Measurements from ENCODE around the gene NFATC3. TPM values are rescaled to one million over a fixed set of nuclear protein-coding genes. Genes with fewer than 3 reads are reported as not detected.

Gene NFATC3
- total and polyA plus RNA-seq, 7 donors, result 9.8 to 53.5 (median 42.7) TPM

DNA sequence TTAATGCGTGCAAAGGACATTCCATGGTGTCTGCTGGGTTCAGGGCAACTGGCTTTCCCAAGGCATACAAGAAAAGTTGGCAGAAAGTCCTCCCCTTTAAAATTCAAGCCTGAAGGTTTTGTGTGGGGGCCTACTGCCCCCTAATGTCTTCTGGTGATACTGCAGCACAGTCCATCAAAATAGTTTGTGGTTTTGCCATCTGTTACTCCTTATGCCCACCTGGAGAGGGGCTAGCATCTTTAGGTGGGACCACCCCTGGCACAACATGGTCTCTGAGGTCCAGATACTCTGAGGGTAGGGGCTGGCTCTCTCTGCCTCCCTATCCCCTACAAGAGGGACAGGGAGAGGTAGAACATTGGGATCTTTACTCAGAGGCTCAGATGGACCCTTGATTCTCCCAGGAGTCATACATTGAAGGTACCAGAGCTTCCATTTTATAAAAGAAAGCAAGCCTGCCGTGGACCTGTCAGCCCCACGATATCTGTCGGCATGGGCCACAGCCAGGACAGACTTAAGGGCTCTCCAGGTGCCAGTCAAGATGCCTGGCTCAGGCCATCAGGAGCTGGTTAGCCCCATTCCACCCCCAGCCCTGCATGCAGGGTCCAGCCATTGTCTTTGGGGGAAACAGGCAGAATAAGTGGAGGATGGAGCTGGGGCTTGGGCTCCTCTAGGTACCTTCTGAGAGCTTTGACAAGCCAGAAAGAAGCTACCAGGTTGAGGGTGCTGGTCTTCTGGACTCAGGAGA is 144.4 kb downstream of the NFATC3 start:
- WGBS, 3 donors, result 50 to 61% (median 52%) methylated on average over 4 of the region's 4 CpGs
- Histone ChIP-seq H3K36me3 (ENCODE audit: insufficient read depth in 1 of 2, low read depth in 1 of 2) (peaks cover 2 to 41% of the 10 kb centered on the region in 2 donors), H3K4me1 (peaks cover 32% of the 10 kb centered on the region), H3K4me3 (no peak overlapping the region), H3K27ac (peak overlapping the region; percentile 80), H3K9me3 (no peaks in the 10 kb centered on the region), H3K27me3 (ENCODE audit: insufficient read depth in 3 of 3, low read length in 2 of 3) (no peaks in the 10 kb centered on the region)
- no peak for DNase-seq
- intact Hi-C loops (cut with DNase I), result loop anchor here (5.0 to 10.0 kb wide), 6 partner anchors 132 to 385 kb away; partner anchors contain the start of genes CENPT (in 1 of the 2), NRN1L (in 1 of the 2), NUTF2 (in 1 of the 2) and THAP11 (in 1 of the 2)
- peak; percentile 92 for TF ChIP-seq CTCF (IDR thresholded peaks at IDR 0.05)
- ATAC-seq, result peak; percentile 51 to 78 (median 66)

DNA sequence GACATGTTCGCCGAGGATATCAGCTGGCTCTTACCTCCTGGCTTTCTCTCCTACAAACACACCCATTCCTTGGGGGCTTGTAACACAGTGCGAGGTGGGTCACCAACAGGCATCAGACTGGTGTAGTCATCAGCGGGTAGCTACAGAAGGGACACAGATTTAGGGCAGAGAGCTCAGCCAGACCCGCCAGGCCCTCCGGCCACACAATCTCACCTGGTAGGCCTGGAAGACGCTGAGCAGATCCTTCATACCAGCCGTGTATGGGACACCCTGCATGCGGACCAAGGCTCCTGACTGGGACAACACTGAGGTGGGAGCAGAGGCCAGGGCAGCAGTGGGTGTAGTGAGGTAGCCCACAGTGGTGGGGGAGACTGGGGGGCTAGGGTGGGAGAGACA is 145.0 kb downstream of the NFATC3 start:
- no peak overlapping the region for H3K27ac ChIP-seq
- DNase-seq, result no peak
- no peak for TF ChIP-seq CTCF (IDR thresholded peaks at IDR 0.05)

DNA sequence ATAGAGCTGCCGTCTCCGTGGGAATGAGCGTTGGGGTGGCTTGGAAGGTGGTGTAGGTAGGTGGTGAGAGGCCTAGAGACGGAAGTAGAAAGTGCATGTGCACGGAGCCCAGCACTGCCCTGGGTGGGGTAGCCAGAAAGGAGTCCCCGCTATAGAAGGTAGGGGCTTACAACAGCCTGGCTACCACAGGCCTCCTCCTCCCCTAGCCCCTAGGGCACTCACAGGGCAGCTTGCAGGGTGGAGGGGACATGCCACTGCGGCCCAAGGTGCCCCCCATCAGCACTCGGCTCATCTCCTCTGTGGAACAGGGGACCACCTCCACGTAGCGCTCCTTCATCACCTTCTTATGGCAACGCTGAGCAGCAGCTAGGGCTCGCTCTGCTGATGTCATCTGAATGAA is 145.8 kb downstream of the NFATC3 start:
- no peak for ATAC-seq

More for the DNA sequence above, 145.0 kb downstream of the NFATC3 start:
- WGBS, 3 donors, result 91 to 95% (median 95%) methylated on average over 9 of the region's 9 CpGs
- Histone ChIP-seq H3K27me3 (ENCODE audit: insufficient read depth in 3 of 3, low read length in 2 of 3) (no peaks in the 10 kb centered on the region), H3K4me3 (no peak overlapping the region), H3K9me3 (no peaks in the 10 kb centered on the region), H3K4me1 (peaks cover 32% of the 10 kb centered on the region), H3K36me3 (ENCODE audit: insufficient read depth in 1 of 2, low read depth in 1 of 2) (peaks cover 2 to 38% of the 10 kb centered on the region in 2 donors)
- ATAC-seq, result no peak
- intact Hi-C loops (cut with DNase I), result loop anchor here in 1 of 2 donors (5.0 to 10.0 kb wide), 3 partner anchors 238 to 385 kb away; partner anchors contain the start of genes CENPT, NRN1L, NUTF2 and THAP11

DNA sequence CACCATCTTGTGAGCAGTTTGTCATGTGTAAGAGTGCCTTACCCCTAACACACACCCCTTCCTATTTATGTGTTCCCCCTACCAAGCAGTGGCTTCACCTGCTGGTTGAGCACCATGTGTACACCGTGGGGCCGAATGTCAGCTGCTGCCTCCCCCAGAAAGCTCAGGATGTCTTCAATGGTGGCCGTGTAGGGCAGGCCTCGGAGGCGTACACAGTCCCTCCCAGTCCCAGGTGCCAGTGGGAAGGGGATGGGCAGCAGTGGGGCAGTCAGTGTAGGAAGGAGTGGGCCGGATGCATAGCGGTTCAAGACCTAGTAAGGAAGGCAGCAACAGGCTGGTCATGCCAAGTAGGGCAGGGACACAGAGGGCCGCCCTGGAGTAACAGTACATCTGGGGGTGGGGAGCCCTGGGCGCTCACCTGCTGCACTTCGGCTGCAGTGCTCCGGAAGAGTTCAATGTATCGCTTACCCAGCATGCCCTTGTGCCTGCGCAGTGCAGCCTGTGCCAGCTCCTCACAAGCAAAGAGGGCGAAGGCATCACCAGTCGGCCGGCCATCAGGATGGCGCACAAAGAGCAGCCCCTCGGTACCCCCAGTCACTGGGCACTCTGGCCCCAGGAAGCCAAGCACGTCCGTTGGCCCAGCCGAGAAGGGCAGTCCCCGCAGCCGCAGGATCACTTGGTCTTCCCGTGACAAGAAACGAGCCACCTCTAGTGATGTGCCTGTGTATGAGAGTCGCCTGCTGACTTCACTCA is 146.4 kb downstream of the NFATC3 start:
- intact Hi-C loops (cut with DNase I), result loop anchor here in 1 of 2 donors (5.0 to 10.0 kb wide), 3 partner anchors 239 to 387 kb away; partner anchors contain the start of genes CENPT, NRN1L, NUTF2 and THAP11
- H3K36me3 ChIP-seq (ENCODE audit: insufficient read depth in 1 of 2, low read depth in 1 of 2), result peaks cover 0 to 25% of the 10 kb centered on the region in 2 donors
- DNase-seq (no peak), ATAC-seq (no peak)
- TF ChIP-seq CTCF (IDR thresholded peaks at IDR 0.05), result no peak
- H3K27ac ChIP-seq, result no peak overlapping the region
- peaks cover 27% of the 10 kb centered on the region for H3K4me1 ChIP-seq
- 84 to 90% (median 87%) methylated on average over 26 of the region's 26 CpGs for WGBS, 3 donors
- H3K27me3 ChIP-seq (ENCODE audit: insufficient read depth in 3 of 3, low read length in 2 of 3), result no peaks in the 10 kb centered on the region
- no peaks in the 10 kb centered on the region for H3K9me3 ChIP-seq
- no peak overlapping the region for H3K4me3 ChIP-seq

More for the DNA sequence above, 145.8 kb downstream of the NFATC3 start:
- Histone ChIP-seq H3K36me3 (ENCODE audit: insufficient read depth in 1 of 2, low read depth in 1 of 2) (peaks cover 2 to 30% of the 10 kb centered on the region in 2 donors), H3K27me3 (ENCODE audit: insufficient read depth in 3 of 3, low read length in 2 of 3) (no peaks in the 10 kb centered on the region), H3K4me3 (no peak overlapping the region), H3K27ac (no peak overlapping the region), H3K9me3 (no peaks in the 10 kb centered on the region), H3K4me1 (peaks cover 32% of the 10 kb centered on the region)
- 91 to 92% (median 92%) methylated on average over 11 to 12 of the region's 12 CpGs for WGBS, 3 donors
- no peak for DNase-seq
- TF ChIP-seq CTCF (IDR thresholded peaks at IDR 0.05), result no peak
- intact Hi-C loops (cut with DNase I), result loop anchor here in 1 of 2 donors (5.0 to 10.0 kb wide), 3 partner anchors 239 to 386 kb away; partner anchors contain the start of genes CENPT, NRN1L, NUTF2 and THAP11

Measured in psoas muscle (tissue), 8 donors.